Measurements from ENCODE around the gene ZNF346.
"Not testable (repeated sequence)": the region's sequence is repeated elsewhere in the genome, so short reads cannot be mapped to it uniquely, and the experiment has no call there.

The ZNF346 gene

DNA sequence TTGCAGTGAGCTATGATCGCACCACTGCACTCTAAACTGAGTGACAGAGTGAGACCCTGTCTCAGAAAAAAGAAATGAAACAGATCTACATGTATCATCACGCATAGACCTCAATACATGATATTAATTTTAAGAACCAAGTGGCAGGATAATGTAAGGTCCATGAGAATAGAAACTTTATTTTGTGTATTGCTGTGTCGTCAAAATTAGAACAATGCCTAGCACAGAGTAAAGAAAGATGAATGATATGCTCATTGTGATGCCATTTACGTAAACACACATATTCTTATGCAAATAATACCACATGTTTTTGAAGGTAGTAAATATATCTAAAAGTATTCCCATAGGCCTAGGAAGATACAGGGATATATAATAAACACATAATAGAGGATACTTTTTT lies 12.3 kb upstream of the ZNF346 start:
- DNase-seq (ENCODE audit: low read depth in 2 of 2): no peak

DNA sequence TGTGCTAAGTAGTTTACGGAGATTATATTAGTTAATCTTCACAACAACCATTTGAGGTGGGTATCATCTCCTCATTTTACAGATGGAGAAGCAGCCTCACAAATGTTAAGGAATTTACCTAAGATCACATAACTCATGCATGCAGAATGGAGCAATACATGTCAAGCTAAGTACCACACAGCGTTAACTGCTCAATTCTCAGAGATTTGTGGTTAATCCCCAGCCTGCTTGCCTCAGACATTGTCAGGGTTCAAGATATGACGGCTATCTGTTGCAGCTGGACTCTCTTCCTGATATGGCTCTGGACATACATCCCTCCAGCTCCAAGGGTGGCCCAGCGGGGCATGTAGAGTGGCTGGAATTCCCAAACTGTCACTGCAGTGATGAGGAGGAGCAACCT lies 7.3 kb upstream of the ZNF346 start:
- no peak for DNase-seq (ENCODE audit: low read depth in 2 of 2)

DNA sequence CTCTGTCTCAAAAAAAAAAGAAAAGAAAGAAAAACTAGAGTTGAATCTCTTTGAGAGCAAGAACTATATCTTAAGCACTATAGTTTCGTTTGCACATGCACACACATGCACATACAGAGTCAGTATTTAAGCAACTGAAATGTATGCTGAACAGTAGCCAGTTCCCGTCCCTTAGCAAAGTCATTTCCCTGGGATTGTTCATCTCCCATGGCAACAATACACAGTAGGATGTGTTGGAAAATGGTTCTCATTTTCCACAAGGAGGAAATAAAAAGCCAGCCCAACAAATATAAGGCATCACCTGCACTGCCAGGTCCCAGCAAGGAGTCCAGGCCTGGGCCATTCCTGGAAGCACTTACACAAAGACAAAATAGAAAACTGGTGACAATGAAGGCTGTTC lies 4.2 kb upstream of the ZNF346 start:
- DNase-seq (ENCODE audit: low read depth in 2 of 2): no peak

DNA sequence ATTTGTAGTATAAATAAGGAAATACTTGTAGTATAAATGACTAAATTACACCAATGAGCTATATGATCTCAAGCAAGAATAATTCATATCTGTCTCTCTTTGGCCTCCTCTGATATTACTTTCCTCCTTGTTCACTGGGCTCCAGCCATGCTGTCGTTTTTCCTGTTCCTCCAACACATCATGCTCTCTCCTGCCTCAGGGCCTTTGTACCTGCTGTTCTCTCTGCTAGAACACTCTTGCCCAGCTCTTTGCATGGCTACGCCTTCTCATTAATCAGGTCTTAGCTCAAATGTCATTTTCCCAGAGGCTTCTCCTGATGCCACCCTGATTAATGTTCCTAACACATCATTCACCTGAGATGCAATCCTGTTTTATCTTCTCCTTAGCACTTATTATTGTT lies 2.5 kb upstream of the ZNF346 start:
- DNase-seq (ENCODE audit: low read depth in 2 of 2): no peak

DNA sequence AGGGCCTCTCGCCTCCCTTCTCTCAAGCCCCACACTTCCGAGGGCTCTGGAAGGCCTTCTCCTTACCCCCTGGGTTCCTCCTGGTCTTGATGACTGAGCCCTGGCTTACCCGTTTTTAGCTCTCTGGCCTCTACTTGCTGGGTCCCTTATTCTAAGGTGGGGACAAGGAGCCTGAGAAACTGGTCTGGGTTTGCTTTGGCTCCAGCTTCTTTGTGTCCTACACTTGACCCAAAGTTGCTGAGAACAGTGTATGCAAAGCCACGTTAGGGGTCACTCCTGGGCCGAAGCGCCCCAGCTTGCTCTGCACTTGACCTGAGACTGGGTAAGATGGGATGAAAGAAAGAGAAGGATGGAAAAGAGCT lies 788 bp downstream of the ZNF346 start:
- DNase-seq (ENCODE audit: low read depth in 2 of 2): peak in 1 of 2 donors; percentile 4

DNA sequence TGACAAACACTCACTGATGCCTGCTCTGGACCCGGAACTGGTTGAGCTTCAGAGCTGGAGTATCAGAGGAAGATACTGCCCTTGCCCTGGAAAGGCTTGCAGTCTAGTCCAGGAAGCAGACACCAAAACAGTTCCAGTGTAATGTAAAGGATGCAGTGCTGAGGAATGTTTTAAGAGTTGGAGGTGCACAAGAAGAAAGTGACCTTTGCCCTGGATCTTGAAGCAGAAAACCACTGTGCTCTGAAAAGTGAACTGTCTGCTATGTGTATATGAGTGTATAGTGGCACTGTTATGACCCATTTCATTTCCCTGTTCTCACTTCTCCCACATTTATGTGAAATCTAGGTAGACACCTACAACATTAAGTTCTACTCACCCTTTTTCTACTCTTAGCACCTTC lies 2.1 kb downstream of the ZNF346 start:
- no peak for DNase-seq (ENCODE audit: low read depth in 2 of 2)

DNA sequence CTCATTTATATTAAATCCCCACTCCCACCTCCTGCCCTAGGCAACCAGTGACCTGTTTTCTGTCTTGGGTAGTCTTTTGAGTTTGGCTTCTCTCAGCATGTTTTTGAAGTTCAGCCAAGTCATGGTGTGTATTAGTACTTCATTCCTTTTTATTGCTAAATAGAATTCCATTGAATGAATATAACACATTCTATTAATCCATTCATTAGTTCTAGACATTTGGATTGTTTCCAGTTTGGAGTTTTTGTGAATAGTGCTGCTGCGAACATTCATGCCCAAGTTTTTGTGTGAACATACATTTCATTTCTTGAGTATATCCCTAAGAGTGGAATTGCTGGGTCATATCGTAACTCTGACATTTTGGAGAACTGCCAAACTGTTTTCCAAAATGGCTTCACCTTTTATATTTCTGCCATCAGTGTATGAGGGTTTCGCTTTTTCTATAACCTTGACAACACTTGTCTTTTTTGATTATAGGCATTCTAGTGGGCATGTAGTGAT lies 2.7 kb downstream of the ZNF346 start:
- DNase-seq (ENCODE audit: low read depth in 2 of 2): no peak

DNA sequence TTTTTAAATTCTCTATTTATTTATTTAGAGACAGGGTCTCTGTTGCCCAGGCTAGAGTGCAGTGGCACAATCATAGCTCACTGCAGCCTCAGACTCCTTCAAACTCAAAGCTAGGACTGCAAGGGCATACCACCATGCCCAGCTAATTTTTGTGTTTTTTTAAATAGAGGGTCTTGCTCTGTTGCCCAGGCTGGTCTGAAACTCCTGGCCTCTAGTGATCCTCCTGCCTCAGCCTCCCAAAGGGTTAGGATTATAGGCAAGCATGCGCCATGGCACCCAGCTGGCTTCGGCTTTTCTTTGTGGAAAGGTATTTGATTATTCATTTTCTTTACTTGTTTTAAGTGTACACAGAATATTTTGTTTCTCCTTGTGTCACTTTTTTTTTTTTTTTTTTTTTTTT lies 5.2 kb downstream of the ZNF346 start:
- DNase-seq (ENCODE audit: low read depth in 2 of 2): no peak

DNA sequence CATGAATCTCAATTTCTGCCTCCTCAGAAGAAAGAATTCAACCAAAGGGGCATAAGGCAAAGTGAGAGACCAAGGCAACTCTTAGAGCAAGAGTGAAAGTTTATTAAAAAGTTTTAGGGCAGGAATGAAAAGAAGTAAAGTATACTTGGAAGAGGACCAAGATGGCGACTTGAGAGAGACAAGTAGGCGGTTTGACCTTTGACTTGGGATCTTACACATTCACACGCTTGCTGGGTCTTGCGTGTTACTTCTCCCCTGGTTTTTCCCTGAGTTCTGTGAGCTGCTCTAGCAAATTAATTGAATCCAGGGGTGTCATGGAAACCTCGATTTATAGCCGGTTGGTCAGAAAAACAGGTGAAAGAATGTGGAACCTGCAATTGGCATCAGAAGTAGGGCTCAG lies 7.0 kb downstream of the ZNF346 start:
- no peak for DNase-seq (ENCODE audit: low read depth in 2 of 2)

DNA sequence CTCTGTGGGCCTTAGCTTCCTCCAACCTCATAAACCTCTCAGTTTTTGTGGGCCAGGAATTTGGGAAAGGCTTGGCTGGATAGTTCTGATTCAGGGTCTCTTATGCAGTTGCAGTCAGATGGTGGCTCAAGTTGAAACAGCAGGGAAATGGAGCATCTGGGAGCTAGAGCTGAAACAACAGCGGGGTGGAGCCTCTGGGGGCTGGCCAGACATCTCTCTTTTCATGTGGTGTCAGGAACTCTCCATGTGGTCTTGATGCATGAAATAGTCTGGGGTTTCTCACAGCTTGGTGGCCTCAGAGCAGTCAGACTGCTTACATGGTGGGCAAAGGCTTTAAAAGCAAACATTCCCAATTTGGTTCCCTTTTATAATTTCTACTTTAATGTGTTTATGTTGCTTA lies 13.5 kb downstream of the ZNF346 start:
- DNase-seq (ENCODE audit: low read depth in 2 of 2): no peak

DNA sequence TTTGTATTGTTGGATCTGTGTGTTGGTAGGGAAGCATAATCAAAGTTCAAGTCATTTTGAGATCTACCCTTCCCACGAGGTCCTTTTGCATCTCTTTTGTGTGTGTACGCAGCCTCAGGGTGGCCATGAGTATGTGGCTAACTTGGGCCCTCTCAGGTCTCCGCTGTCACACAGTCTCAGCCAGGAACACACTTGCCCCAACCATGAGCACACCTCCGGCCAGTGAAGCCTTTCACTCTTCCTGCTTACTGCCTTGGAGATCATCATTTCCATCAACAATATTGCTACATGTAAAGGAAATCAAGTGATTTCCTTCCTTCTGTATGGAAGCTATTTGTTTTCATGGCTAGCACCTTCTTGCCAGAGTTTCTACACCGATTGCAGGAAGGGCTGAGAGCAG lies 13.9 kb downstream of the ZNF346 start:
- DNase-seq (ENCODE audit: low read depth in 2 of 2): no peak

DNA sequence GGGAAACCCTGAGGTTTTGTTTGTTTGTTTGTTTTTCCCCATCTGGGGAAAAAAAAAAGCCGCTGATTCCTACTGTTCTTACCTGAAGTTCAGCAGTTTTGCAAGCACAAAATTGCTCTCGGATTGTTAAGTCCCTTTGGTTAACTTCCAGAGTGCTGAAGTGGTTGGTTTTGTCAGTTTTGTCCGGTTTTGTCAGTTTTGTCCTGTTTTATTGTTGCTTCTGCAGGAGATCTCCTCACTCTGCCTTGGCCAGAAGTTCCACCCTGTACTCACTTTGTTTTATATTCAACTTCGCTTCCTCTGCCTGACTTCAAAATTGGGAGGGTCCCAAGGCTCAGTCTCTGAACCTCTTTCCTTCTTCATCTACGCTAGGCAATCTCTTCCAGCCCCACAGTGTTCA lies 14.4 kb downstream of the ZNF346 start:
- DNase-seq (ENCODE audit: low read depth in 2 of 2): no peak

DNA sequence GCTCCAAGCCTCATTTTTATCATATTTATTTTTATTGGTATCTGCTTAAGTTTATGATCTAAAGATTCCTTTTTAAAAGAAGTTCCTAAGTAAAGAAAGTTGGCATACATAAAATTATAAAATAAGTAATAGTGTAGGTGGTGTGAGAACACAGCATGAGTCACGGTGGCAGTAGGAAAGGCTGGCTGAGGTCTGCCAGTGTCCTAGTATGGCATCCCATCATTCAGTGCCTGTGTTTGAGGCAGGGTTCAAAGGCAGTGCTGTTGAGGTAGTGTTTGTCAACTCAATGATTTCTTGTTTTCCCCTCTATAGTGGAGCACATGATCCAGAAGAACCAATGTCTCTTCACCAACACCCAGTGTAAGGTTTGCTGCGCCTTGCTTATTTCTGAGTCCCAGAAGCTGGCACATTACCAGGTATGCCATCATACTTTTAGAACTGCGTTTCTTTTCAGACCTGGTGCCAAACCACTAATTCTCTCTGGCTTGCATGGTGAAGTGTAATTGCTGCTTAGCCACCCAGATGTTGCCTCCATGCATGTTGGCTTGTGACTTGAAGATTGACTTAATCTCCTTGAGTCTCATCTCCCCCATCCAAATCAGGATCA lies 18.4 kb downstream of the ZNF346 start:
- DNase-seq (ENCODE audit: low read depth in 2 of 2): no peak

DNA sequence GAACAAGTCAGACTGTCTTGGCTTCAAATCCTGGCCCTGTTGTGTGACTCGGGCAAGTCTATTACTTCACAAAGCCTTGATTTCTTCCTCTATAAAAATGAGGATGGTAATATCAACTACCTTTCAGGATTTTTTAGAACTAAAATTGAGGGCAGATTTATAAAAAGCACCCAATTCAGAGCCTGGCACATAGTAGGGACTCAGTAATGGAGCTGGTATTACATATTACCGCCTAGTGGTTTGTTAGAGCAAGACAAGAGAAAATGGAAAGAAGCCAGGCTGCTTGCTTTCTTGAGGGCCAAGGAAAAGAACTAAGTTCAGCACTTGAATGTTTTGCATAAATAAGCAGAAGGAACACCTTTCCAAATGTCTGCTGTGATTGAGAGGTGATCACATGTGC lies 19.4 kb downstream of the ZNF346 start:
- no peak for DNase-seq (ENCODE audit: low read depth in 2 of 2)

DNA sequence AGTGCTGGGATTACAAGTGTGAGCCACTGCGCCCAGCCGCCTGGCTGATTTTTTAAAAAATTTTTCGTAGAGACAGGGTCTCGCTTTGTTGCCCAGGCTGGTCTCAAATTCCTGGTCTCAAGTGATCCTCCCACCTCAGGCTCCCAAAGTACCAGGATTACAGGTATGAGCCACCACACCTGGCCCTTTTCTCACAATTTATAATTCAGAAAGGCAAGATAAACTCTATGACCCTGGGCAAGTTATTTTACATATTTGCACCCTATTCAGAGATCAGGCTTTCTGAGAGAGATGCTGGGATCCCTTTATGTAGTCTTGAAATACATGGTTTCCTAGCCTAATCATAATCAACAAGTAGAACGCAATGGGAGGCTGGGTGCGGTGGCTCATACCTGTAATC lies 20.6 kb downstream of the ZNF346 start:
- DNase-seq (ENCODE audit: low read depth in 2 of 2): no peak

DNA sequence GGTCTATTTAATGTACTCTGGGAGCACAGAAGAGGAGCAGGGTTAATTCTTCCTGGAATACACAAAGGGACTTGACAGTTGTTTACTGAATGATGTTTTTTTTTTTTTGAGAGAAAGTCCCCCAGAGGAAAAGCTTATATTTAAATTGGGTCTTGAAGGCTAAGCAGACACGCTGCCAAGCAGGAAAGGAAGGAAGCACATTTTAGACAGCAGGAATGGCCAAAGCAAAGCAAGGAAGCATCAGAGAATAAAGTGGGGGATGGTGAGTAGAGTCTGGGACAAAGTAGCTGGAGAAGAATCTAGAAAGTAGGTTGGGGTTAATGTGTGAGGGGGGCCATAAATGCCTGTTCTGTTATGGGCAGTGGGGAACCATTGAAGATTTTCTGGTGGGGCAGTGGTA lies 21.5 kb downstream of the ZNF346 start:
- DNase-seq (ENCODE audit: low read depth in 2 of 2): no peak

DNA sequence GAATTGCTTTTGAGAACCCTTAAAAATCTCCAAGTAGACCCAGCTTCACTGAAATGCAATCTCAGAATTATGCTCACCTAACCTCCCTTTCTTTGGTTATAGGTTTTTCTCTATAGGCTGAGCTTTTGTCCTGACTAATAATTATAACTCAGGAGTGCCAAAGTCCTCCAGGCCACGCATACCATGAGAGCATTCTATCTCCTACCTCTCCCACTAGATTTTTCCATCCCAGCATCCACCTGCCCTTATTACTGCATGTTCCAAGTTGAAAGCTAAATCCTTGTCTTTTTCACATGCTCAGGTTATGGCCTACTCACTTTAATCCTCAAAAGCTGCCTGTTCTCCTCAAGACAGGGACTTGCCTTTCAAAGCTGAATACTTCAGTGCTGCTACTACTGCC lies 22.1 kb downstream of the ZNF346 start:
- DNase-seq (ENCODE audit: low read depth in 2 of 2): no peak

DNA sequence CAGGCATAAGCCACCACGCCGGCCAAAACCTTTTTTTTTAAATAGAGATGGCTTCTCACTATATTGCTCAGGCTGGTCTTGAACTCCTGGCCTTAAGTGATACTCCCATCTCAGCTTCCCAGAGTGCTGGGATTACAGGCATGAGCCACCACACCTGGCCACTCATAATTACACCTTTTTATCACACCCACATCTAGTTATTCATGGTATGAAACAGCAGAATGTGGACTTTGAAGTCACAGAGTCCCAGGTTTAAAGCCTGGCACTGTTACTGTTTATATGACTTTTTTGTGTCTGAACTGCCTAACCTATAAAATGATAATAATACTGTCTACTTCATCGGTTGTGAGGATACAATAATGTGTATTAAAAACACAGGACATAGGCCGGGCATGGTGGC lies 23.1 kb downstream of the ZNF346 start:
- DNase-seq (ENCODE audit: low read depth in 2 of 2): no peak

DNA sequence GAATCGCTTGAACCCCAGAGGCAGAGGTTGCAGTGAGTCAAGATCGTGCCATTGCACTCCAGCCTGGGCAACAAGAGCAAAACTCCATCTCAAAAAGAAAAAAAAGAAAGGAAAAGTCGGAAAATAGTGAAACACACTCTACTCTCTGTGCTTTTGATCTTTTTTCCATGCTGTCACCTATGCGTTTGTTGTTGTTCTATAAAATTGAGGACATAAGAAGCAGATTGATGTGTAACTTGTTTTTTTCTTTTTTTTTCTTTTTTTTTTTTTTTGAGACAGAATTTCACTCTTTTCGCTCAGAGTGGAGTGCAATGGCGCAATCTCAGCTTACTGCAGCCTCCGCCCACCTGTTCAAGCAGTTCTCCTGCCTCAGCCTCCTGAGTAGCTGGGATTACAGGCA lies 26.0 kb downstream of the ZNF346 start:
- not testable (repeated sequence) for DNase-seq (ENCODE audit: low read depth in 2 of 2)

DNA sequence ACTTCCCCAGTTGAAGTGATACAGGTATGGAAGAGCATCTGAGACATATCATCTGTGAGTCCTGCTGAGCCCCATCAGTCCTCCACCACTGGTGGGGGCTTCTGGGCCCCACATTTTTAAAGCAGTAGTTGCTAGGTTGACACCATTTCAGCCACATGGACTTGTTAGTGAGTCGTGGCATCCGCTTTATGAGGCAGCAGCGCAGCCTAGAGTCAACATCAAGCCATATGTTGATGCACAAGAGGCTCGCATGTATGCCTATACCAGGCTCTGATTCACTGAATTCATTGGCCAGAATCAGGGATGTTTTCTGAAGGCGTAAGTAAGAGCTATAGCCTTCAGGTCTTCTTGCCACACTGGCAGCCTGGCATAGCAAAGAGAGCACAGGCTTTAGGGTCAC lies 26.8 kb downstream of the ZNF346 start:
- no peak for DNase-seq (ENCODE audit: low read depth in 2 of 2)

DNA sequence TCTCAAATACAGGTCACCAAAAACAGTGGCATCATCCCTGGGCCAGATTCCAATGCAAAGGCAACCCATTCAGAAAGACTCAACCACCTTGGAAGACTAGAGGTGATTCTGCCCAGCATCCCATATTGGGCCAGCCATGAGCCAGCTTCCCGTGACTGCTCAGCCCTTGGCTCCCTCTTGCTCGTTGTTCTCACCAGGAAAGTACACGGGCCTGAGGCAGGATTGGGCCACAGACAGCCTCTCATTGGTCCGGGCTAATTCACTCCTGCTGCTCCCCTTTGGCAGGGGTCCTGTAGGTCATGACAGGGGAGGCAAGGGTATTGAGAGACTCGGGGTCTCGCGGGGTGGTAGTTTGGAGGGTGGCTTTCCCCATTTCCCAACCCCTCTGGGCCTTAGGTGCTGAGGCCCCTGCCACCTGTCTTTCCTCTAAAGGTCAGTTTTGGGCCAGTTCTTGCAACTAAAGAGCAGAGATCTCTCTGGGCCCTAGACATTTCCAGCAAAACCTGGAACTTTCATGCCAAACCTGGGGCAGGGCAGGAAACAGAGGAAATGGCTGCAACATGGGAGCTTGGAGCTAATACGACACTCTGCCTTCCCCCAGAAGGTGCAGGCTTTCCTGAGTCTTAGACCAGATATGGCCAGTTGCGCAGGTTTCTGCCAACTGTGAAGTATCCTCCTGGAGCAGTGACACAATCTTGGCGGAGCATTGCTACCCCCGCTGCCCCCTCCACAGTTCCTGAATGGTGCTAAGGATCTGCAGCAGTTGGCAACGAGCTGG lies 42.2 kb downstream of the ZNF346 start:
- DNase-seq (ENCODE audit: low read depth in 2 of 2): no peak

DNA sequence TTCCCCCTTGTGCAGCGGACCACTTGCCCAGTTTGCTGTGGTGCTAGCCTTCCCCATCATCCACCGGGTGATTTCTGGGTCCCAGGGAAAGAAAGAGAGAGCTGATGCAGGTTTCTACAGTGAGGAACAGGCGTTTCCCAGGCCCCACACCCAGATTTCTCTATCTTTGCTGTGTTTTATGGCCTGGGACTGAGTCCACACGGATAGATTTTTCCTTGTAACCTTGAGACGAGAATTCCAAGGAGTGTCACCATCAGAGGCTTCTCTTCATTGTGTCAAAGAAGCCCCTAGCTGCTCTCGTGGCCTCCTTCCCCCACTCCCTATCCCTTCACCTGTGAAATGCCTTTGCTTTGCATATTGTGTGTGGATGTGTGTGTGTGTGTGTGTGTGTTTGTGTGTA lies 43.0 kb downstream of the ZNF346 start:
- no peak for DNase-seq (ENCODE audit: low read depth in 2 of 2)

DNA sequence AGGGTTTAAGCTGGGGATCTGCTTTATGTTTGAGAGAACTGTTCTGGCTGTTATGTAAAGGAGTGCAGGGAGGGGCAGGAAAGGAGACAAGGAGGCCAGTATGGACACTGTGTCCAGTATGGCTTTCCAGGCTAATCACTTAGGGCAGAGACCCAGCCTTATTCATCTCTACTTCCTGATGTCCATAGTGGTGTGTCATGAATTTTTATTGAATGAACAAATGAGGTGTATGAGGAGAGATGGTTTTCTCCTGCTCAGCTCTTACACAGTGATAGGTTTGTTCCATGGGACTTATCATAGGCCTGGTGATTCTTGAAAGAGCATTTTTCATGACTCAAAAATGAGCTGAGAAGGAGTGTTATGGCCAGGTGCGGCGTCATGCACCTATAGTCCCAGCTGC lies 43.7 kb downstream of the ZNF346 start:
- DNase-seq (ENCODE audit: low read depth in 2 of 2): no peak

DNA sequence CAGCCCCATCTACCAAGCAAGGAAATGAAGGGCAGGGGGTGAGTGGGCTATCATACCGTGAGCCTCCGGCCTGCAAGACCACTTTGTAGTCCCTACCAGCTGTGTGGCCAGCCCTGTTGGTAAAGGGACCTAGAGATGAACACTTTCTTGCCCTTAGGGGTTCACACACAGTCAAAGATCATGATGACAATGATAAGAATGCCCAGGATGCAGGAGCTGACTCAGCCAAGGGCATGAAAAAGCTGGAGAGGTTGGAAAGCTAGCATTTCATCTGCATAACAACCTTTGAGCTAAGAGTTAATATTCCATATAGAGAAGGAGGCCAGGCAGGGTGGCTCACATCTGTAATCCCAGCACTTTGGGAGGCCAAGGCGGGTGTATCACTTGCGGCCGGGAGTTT lies 45.0 kb downstream of the ZNF346 start:
- no peak for DNase-seq (ENCODE audit: low read depth in 2 of 2)

Data from stimulated activated CD4-positive, alpha-beta T cell treated with anti-CD3 and anti-CD28 coated beads, Interleukin-4, amount 100 ng/mL, for 48 hours (primary cell).